Measurements from ENCODE around the gene MAFB. TPM values are rescaled to one million over a fixed set of nuclear protein-coding genes. Genes with fewer than 3 reads are reported as not detected.

MAFB gene
- total RNA-seq, 1 experiment from 2014 or later, result 57.0 TPM

DNA sequence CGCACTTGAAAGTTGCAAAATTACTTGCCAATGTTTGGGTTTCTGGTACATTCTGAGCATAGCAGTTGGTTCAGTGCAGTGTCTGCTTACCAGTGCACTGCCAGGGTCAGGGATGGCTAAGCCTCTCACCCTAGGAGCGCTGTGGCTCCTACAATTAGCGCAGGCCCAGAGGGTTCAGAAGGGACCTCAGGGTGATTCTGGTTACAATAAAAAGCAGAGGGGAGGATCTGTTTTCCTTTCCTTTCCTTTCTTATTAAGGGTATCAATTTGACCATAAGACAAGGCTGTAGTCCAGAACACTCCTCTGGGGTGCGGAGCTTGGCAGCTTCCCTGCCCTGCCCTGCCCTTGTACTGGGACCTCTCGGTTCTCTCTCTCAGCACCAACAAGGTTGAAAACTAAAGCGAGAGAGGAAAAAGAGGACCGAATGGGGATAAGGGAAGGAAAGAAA lies 2.6 kb downstream of the MAFB start:
- TF ChIP-seq, protein P1, sequence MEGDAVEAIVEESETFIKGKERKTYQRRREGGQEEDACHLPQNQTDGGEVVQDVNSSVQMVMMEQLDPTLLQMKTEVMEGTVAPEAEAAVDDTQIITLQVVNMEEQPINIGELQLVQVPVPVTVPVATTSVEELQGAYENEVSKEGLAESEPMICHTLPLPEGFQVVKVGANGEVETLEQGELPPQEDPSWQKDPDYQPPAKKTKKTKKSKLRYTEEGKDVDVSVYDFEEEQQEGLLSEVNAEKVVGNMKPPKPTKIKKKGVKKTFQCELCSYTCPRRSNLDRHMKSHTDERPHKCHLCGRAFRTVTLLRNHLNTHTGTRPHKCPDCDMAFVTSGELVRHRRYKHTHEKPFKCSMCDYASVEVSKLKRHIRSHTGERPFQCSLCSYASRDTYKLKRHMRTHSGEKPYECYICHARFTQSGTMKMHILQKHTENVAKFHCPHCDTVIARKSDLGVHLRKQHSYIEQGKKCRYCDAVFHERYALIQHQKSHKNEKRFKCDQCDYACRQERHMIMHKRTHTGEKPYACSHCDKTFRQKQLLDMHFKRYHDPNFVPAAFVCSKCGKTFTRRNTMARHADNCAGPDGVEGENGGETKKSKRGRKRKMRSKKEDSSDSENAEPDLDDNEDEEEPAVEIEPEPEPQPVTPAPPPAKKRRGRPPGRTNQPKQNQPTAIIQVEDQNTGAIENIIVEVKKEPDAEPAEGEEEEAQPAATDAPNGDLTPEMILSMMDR (conservative IDR thresholded peaks at IDR 0.05; ENCODE audit: low read depth, low read length), result no peak
- no peak for TF ChIP-seq EZH2 (IDR thresholded peaks at IDR 0.05; ENCODE audit: borderline replicate concordance, low read depth, low read length, poor library complexity, severe bottlenecking)
- H3K4me1 ChIP-seq (ENCODE audit: insufficient read depth, low read length, poor library complexity, severe bottlenecking), result peaks cover 15% of the 10 kb centered on the region
- H3K36me3 ChIP-seq (ENCODE audit: insufficient read depth, low read length, poor library complexity, severe bottlenecking), result peaks cover 15% of the 10 kb centered on the region
- no peaks in the 10 kb centered on the region for H3K9me3 ChIP-seq (ENCODE audit: low read depth, low read length, poor library complexity, severe bottlenecking)
- ChIA-PET POLR2A (ENCODE audit: low non-redundant PET) (no interaction called here), CTCF (no interaction called here)
- H3K27me3 ChIP-seq (replicated peaks; ENCODE audit: insufficient read depth, low read depth, low read length, poor library complexity), result peaks cover 5% of the 10 kb centered on the region
- DNase-seq (ENCODE audit: low spot score), result no peak
- H3K4me3 ChIP-seq (ENCODE audit: low read depth, low read length, poor library complexity, severe bottlenecking), result peak overlapping the region; percentile 78
- H3K27ac ChIP-seq (ENCODE audit: low read depth, low read length, poor library complexity, severe bottlenecking), result no peak overlapping the region
- intact Hi-C loops (cut with micrococcal nuclease; ENCODE audit: unreplicated experiment), result loop anchor here (5.0 to 10.0 kb wide), 4 partner anchors 34 to 1422 kb away; no protein-coding TSS in a partner anchor
- no TSS peak for BruUV-seq (replicated peaks)

DNA sequence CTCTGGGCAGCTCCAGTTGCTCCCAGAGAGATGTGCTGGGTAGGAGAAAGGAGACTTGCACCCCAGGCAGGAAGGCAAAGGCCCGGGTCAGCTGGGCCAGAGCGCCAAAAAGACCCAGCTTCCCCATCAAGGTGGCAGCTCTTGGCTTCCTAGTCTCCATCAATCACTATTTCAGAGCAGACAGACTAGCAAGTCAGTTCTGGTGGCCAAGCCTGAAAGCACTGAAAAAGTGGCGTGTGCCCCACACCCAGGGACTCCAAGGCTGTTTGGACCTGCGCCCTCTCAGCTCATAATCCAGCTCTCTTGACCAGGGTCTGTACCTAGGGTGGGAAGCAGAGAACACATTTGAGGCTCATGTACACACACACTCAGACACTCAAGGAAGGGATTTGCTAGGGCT lies 3.7 kb downstream of the MAFB start:
- DNase-seq (ENCODE audit: low spot score), result no peak
- intact Hi-C loops (cut with micrococcal nuclease; ENCODE audit: unreplicated experiment), result loop anchor here (5.0 to 10.0 kb wide), 4 partner anchors 33 to 1421 kb away; no protein-coding TSS in a partner anchor
- Histone ChIP-seq H3K27me3 (replicated peaks; ENCODE audit: insufficient read depth, low read depth, low read length, poor library complexity) (peaks cover 5% of the 10 kb centered on the region), H3K4me1 (ENCODE audit: insufficient read depth, low read length, poor library complexity, severe bottlenecking) (peaks cover 15% of the 10 kb centered on the region), H3K9me3 (ENCODE audit: low read depth, low read length, poor library complexity, severe bottlenecking) (no peaks in the 10 kb centered on the region), H3K36me3 (ENCODE audit: insufficient read depth, low read length, poor library complexity, severe bottlenecking) (peaks cover 15% of the 10 kb centered on the region), H3K4me3 (ENCODE audit: low read depth, low read length, poor library complexity, severe bottlenecking) (peak overlapping the region; percentile 78), H3K27ac (ENCODE audit: low read depth, low read length, poor library complexity, severe bottlenecking) (no peak overlapping the region)
- no peak for TF ChIP-seq EZH2 (IDR thresholded peaks at IDR 0.05; ENCODE audit: borderline replicate concordance, low read depth, low read length, poor library complexity, severe bottlenecking)
- TF ChIP-seq, protein P1 (conservative IDR thresholded peaks at IDR 0.05; ENCODE audit: low read depth, low read length), result no peak
- CTCF ChIA-PET, result no interaction called here
- no TSS peak for BruUV-seq (replicated peaks)
- POLR2A ChIA-PET (ENCODE audit: low non-redundant PET), result no interaction called here

DNA sequence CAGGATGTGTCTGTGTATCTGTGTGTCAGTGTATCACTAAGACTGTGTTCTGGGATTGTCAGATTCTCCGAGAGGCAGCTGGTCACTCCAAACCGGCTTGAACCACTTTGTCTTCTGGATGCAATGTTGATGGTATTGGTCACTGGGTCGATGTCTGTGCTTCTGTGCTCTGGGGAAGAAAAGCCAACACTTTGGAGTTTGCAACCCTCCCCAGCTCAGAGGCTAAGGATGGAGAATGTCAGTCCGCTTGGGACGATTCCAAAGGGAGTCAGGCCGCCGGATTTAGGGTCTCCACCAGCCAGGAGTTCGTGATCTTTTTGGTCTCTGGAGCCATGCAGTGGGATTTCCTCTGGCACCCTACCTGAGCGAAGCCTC lies 5.2 kb downstream of the MAFB start:
- peak overlapping the region; percentile 78 for H3K4me3 ChIP-seq (ENCODE audit: low read depth, low read length, poor library complexity, severe bottlenecking)
- no peaks in the 10 kb centered on the region for H3K9me3 ChIP-seq (ENCODE audit: low read depth, low read length, poor library complexity, severe bottlenecking)
- peaks cover 15% of the 10 kb centered on the region for H3K4me1 ChIP-seq (ENCODE audit: insufficient read depth, low read length, poor library complexity, severe bottlenecking)
- H3K27me3 ChIP-seq (replicated peaks; ENCODE audit: insufficient read depth, low read depth, low read length, poor library complexity), result peaks cover 5% of the 10 kb centered on the region
- H3K36me3 ChIP-seq (ENCODE audit: insufficient read depth, low read length, poor library complexity, severe bottlenecking), result peaks cover 15% of the 10 kb centered on the region
- BruUV-seq (replicated peaks), result no TSS peak
- no peak overlapping the region for H3K27ac ChIP-seq (ENCODE audit: low read depth, low read length, poor library complexity, severe bottlenecking)
- no peak for DNase-seq (ENCODE audit: low spot score)
- POLR2A ChIA-PET (ENCODE audit: low non-redundant PET), result no interaction called here
- TF ChIP-seq, protein P1 (conservative IDR thresholded peaks at IDR 0.05; ENCODE audit: low read depth, low read length), result no peak
- no peak for TF ChIP-seq EZH2 (IDR thresholded peaks at IDR 0.05; ENCODE audit: borderline replicate concordance, low read depth, low read length, poor library complexity, severe bottlenecking)
- intact Hi-C loops (cut with micrococcal nuclease; ENCODE audit: unreplicated experiment), result loop anchor here (10.0 kb wide), 2 partner anchors 849 to 1419 kb away; no protein-coding TSS in a partner anchor
- CTCF ChIA-PET, result no interaction called here

Measured in A673 (cell line).